Measurements from ENCODE around the gene SLC35E1.

DNA sequence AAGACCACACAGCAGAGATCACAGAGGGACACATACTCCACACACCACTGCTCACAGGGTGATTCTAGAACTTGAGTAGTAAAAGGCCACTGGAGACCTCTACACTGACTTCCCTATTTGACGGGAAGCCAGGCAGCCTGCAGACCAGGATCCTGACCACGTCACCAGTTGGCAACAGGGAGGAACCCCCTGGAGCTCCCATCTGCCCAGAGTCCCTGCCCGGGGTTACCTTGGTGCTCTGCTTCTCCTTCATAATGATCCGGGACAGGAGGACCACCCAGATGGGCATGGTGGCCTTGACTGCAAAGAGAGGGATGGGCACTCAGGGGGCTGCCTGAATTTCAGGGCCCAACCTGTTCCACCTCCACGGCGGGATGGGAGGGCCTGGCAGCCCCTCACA lies 932 bp downstream of the SLC35E1 start:
- TF ChIP-seq, protein P1, sequence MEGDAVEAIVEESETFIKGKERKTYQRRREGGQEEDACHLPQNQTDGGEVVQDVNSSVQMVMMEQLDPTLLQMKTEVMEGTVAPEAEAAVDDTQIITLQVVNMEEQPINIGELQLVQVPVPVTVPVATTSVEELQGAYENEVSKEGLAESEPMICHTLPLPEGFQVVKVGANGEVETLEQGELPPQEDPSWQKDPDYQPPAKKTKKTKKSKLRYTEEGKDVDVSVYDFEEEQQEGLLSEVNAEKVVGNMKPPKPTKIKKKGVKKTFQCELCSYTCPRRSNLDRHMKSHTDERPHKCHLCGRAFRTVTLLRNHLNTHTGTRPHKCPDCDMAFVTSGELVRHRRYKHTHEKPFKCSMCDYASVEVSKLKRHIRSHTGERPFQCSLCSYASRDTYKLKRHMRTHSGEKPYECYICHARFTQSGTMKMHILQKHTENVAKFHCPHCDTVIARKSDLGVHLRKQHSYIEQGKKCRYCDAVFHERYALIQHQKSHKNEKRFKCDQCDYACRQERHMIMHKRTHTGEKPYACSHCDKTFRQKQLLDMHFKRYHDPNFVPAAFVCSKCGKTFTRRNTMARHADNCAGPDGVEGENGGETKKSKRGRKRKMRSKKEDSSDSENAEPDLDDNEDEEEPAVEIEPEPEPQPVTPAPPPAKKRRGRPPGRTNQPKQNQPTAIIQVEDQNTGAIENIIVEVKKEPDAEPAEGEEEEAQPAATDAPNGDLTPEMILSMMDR (conservative IDR thresholded peaks at IDR 0.05; ENCODE audit: low read depth, low read length) = no peak
- TF ChIP-seq EZH2 (IDR thresholded peaks at IDR 0.05; ENCODE audit: borderline replicate concordance, low read depth, low read length, poor library complexity, severe bottlenecking) = no peak
